NCI-H2196 treated with DMSO at 0.1 percent for 48 hours (cell line): ENCODE data around the gene PYGL.
"Not testable (repeated sequence)": the region's sequence is repeated elsewhere in the genome, so short reads cannot be mapped to it uniquely, and the experiment has no call there.

Experiments used
- DNase-seq: peaks from one replicate; lab custom pipeline; 2025; ENCODE audit not compliant: unreplicated experiment; lab: John Stamatoyannopoulos, UW

PYGL gene

GRCh38 chr14:50943943-50944646 is at the start of gene PYGL:
Gene PYGL, minus strand, starts transcription at chr14:50944483. Its CDS starts 80 bp downstream, at chr14:50944403.
- peak; percentile 9 for DNase-seq

DNA sequence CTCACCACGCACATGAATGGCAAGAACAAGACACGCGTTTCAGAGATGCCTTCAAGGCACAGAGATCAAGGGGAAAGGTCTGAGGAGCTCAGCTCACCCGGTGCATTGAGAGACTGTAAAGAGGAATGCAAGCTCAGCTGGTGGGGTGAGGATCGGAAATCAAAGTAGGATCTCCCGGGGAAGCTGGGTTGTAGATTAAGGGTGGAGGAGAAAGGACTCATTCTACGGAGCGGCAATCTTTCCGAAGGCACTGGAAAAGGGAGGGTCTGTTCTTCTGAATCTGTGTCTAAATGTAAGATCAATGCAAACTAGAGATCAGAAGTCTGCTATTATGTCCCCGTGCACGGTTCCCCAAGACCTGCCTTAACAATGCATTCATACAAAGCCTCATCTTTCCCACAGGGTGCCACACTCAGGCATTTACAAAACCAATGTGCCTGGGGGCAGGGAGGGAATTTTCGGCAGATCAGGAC is 41.6 kb upstream of the PYGL start:
- DNase-seq = no peak

DNA sequence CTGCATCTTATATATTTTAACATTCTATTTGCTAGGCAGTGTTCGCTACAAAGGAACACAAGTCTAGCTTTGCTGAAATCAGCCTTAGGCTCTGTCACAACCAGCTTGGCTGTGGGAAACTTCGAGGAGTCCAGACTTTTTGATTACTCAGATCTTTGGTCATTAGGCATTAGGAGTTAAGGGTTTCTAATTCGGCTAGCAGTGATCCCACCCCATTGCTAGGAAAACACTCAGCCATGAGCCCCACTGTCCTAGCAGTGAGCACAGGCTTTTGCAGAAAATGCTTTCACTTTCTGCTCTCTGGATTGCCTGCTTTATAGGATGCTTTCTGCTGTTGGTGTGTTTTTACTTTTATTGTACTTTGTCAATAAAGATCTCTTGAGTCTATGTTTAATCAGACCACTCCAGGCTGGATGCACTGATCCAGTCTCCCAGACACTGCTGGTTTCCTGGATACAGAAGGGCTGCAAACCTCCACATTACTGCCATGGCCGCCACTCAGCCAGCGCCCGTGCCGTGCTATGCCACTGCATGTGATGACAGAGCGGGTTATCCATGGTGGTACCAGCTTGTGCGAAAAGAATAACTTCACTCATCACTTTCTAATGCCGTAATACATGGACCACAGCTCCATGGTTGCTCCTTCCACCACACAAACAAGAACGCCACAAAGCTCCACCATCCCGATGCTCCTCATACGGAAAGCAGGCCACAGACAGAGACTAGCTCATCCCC is 41.0 kb upstream of the PYGL start:
- no peak for DNase-seq

- DNase-seq = no peak
These were observed 39.9 kb upstream of the PYGL start for GRCh38 chr14:50984036-50984710.

DNA sequence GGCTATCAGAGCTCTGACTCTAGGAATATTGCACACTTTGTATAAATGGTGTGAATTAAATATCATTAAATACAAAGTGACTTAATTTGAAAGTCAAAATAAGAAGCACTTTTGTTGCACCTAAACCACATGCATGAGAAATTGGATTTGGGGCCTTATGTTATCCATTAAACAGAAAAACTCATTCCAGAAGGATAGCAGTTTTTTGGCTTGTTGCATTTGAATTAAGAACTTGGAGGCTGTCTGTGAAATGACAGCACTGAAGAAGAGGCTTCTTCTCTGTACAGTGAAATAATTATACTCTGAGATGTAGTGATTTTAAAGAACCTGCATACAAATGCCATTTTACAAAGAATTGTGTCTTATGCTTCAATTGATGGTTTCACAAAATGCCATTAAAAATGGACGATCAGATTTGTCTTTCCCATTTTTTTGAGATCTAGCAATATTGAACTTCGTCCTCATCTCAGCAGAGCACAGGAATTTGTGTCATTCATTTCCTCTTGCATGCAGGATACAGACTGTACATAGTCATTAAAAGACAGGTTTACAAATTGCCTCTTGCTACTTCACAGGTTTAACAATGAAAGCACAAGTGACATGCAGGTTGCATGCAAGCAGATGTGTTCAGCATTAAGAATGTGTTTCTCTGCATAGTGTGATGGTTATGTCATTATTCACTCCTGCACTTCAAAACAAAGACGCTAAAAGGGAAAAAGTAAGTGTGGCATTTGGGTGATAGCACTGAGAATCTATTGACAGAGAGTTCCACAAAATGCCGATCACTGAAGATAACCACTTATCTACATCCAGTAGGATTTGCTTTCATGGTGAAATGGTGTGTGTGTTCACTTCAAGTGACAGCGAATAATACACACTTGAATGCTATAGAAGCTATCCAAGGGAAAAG is 35.9 kb upstream of the PYGL start:
- DNase-seq = no peak

DNA sequence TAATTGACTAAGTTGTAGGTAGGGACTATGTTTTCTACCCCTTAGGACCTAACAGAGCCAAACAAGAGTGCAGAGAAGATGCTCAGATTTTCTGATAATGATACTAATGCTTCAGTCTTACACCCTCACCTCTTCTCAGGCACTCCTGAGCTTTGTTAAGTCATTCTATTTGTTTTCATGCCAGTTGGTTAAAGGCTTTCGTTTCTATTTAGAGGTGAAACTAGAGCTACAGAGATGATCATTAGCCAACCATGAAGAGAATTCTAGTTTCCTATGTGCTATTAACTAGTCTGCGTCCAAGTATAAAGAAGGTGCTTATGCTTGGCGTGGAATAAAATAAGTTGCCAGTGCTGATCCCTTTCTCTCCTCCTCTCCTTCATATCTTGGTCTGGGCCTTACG is 34.6 kb upstream of the PYGL start:
- no peak for DNase-seq

GRCh38 chr14:50978529-50978871 is 34.2 kb upstream of the PYGL start:
- no peak for DNase-seq

DNA sequence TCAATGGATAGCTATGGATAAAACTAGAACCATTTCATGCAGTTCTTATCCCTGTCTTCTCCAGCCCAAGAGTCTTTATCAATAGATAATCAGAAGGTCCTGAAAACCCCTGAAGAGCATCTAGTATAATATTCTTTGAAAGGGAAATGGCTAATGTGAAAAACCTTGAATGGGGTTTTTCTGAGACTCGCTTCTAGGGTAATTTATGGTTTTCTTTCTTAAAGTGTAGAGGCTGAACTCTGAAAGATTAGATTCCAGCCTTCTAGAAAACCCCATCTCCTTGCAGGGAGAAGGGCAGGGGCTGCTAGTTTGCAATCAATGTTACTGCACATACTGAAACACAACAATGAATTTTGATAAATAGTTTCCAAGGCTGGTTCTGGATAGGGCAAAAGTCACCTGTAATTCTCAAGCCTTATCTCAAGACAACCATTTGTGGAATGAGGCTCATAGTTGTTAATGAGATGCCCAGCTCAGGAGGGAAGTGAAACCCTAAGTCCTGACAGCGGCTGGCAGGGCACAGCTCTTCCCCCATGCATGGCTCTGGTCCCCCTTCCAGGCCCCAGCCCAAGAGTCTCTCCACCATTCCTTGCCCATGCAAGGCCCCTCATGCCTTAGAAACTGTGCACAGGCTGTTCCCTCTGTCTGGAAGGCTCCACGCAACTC is 33.7 kb upstream of the PYGL start:
- no peak for DNase-seq

DNA sequence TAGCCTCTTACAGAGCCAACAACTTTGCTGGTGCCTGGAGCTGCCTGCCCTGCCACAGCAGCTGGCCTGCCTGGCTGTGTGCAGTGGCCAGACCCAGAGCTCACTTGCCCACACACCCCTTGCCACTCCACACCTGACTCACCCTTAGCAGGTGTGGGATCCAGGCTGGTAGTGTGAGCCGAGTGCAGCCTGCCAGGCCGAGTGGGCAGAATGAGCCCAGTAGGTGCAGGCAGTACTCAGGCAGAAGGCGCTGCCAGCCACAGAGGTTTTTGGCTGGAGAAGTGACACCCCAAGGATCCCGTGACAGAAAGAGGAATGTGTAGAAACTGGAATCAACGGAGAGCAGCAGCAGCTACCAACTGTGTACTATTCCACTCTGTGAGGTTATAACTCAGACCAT is 29.8 kb upstream of the PYGL start:
- no peak for DNase-seq

- no peak for DNase-seq
These were observed 28.5 kb upstream of the PYGL start for GRCh38 chr14:50972734-50973133.

DNA sequence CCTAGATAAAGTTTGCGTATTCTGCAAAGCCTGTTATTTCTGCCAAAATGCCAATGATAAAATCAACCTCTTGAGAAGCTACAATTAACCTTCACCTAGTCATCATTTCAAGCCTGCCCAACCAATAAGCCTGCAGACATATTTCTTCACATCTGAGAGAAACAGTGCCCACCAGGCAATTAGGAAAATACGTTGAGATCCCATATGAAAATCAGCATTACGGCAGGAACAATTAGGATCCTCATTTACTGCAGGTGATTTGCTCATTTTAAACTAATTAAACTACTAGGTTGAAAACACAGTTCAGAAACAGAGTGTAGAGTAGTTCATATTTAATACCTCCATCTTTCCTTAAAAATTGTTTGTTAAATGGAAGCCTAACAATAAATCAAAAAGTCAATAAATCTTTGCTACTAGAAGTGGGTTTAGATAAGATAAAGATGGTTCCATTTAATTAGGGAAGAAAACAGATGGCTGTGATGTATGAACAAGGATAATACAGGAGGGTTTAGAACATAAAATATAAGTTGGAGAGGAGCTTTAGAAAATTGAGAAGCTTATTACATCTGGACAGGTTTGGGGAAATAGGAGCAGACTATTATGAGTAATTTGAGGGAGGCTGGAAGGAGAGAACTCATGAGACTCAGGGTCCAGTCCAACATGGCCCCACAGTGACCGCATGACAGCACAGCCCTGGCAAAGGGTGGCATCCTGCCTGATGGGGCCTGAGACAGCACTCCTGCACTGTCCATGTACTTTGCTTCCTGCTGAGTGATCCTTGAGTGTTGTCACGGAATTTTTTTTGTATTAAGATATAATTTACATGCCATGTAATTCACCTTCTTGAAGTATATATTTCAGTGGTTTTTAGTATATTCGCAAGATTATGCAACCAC is 26.9 kb upstream of the PYGL start:
- no peak for DNase-seq

GRCh38 chr14:50967790-50968189 is 23.5 kb upstream of the PYGL start:
- no peak for DNase-seq

DNA sequence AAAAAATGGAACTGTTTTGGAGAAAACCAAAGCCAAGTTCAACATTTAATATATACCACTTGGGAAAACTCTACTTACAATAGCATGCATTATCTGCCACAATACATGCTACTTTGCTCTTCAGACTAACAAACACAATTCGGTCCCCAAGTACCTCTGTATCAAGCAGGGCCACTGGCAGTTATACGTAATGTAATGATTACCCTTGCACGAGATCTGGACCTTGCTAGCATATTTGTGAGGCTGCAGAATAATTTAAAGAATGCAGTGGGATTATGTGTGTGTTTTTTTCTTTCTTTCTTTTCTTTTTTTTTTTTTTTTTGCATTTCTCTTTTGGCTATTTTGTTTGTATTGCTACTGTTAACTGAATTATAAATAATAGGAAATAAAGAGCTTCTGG is 22.8 kb upstream of the PYGL start:
- DNase-seq = no peak

GRCh38 chr14:50964683-50965390 is 20.6 kb upstream of the PYGL start:
- DNase-seq = no peak

GRCh38 chr14:50963919-50964318 is 19.6 kb upstream of the PYGL start:
- no peak for DNase-seq

GRCh38 chr14:50961605-50962221 is 17.4 kb upstream of the PYGL start:
- DNase-seq = no peak

GRCh38 chr14:50957296-50957695 is 13.0 kb upstream of the PYGL start:
- no peak for DNase-seq

DNA sequence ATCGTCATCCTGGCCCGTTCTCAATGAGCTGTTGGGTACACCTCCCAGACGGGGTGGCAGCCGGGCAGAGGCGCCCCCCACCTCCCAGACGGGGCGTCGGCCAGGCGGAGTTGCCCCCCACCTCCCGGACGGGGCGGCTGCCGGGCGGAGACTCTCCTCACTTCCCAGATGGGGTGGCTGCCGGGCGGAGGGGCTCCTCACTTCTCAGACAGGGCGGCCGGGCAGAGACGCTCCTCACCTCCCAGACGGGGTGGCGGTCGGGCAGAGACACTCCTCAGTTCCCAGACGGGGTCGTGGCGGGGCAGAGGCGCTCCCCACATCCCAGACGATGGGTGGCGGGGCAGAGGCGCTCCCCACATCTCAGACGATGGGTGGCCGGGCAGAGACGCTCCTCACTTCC is 12.1 kb upstream of the PYGL start:
- not testable (repeated sequence) for DNase-seq
